HG02884 (cell line): ENCODE data around the gene GSN.

Experiments
- ATAC-seq: cut with Tn5 transposase; IDR thresholded peaks from one replicate; pipeline ENCODE4 v1.9.1; 2021; ENCODE audit warnings: mild to moderate bottlenecking, moderate library complexity; ENCODE audit not compliant: unreplicated experiment

The GSN gene

DNA sequence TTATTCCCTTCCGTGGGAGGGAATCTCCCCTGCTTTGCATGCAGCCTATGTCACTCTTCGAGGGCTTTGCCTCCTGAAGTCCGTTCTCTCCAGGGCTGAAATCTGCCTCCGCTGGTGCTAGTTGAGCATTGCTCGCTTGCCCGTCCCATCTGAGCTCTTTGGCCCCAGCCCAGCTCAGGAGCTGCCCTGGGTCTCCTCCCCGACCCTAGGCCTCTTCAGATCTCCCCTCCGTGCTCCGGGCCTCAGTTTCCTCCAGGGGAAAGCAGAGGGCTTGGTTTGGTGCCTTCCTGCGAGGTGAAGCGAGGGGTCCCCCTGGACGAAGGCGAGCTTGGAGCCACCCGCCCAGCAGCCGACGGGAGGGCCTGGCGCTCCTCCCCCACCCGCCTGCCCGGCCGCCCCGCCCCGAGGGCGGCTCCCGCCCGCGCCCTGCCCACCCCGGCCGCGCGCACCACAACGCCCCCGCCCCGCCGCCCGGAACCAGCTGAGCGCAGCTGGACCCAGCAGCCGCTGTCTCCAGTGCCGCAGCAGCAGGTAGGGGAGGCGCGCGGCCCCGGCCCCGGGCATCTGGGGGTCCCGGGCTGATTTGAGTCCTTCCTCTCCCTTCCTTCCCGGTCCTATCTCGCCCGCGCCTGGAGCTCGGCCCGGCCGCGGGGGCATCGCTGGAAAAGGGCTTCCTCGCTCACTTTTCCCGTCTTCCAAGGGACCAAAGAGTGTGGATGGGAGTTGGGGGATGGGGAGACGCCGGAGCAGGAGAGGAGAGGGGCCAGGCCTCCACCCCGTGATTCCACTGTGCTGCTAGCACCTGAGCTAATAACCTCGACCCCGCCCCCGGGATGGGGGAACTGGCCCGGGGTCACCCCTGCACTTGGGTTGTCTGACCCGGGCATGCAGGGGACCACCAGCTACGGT is at the start of gene GSN:
Gene GSN, plus strand, starts transcription at position 474 of the 909 bp plus-strand sequence. CDS start 33,810 bp downstream, outside the sequence.
- ATAC-seq: peak; percentile 57

DNA sequence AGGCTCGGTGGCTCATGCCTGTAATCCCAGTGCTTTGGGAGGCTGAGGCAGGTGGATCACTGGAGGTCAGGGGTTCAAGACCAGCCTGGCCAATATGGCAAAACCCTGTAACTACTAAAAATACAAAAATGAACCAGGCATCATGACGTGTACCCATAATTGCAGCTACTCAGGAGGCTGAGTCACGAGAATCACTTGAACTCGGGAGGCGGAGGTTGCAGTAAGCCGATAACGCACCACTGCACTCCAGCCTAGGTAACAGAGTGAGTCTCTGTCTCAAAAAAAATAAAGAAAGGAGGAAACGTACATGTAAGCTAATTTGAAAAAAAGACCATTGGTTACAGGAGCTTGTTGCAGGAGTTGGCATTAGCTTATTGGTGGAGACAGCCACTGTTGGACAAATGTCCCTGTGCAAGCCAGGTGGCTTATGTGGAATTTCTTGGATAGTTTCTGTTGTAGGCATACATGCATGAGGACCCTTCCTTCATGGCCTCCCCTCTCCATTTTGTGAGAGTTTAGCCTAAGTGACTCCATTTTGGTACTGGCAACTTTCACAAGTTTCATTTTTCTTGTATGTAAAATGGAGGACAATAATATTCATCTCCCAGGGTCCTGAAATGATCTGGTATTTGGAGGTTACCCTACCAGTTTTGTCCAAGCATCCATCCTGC is 49.5 kb upstream of the GSN start:
- ATAC-seq: no peak

- ATAC-seq: no peak
Measured at GRCh38 chr9:121219530-121219929, 48.4 kb upstream of the GSN start.

DNA sequence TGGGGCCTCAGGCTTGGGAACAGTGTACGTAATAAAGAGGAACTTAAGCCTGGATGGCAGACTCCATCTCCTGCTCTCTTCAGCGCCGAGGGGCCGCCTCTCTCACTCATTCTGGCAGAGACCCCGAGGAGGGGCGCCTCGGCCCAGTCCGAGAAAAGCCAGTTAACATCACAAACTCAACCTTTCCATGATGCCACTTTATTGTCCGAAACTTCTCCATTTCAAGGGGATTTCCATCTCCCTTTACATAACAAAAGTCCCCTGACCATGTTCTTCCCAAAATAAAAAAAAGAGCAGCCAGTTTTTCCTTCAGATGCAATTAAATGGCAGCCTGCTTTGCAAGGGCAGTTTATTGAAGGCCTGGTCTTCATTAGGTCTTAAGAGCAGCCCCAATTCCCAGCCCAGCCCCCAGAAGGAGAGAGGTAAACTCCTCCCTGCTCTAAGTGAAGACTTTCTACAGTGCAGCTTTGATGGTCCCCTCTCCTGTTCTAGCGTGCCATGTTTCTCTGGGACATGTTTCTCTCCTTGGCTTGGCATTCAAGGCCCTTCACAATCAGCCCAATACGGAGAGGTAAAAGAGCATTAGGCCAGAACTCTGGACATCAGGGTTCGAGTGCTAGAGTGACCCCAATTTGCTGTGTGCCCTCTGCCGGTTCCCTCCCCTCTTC is 46.8 kb upstream of the GSN start:
- ATAC-seq: no peak

DNA sequence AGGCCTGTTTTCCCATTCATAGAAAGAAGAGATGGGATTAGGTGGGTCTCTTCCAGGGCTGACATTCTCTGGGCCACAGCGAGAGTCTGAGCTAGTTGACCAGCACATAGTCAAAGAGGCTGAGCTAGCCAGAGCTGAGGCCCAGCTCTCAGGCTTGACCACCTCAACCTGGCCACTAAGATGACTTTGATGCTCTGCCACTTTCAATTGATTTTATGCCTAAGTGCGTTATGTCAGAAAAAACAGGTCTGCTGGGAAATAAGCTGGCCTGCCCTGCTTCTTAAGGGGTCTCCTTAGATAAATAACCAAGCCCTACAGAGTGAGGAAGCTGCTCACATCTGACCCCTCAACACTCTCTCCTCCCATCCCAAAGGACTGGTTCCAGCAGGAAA is 46.3 kb upstream of the GSN start:
- ATAC-seq: no peak

- no peak for ATAC-seq
Measured at GRCh38 chr9:121222524-121223171, 45.3 kb upstream of the GSN start.

- ATAC-seq: no peak
Measured at GRCh38 chr9:121225240-121225639, 42.7 kb upstream of the GSN start.

GRCh38 chr9:121226175-121226574 is 41.8 kb upstream of the GSN start:
- ATAC-seq: no peak

GRCh38 chr9:121227862-121228261 is 40.1 kb upstream of the GSN start:
- no peak for ATAC-seq

GRCh38 chr9:121230256-121230655 is 37.7 kb upstream of the GSN start:
- ATAC-seq: no peak

- ATAC-seq: no peak
Measured at GRCh38 chr9:121232251-121232650, 35.7 kb upstream of the GSN start.

DNA sequence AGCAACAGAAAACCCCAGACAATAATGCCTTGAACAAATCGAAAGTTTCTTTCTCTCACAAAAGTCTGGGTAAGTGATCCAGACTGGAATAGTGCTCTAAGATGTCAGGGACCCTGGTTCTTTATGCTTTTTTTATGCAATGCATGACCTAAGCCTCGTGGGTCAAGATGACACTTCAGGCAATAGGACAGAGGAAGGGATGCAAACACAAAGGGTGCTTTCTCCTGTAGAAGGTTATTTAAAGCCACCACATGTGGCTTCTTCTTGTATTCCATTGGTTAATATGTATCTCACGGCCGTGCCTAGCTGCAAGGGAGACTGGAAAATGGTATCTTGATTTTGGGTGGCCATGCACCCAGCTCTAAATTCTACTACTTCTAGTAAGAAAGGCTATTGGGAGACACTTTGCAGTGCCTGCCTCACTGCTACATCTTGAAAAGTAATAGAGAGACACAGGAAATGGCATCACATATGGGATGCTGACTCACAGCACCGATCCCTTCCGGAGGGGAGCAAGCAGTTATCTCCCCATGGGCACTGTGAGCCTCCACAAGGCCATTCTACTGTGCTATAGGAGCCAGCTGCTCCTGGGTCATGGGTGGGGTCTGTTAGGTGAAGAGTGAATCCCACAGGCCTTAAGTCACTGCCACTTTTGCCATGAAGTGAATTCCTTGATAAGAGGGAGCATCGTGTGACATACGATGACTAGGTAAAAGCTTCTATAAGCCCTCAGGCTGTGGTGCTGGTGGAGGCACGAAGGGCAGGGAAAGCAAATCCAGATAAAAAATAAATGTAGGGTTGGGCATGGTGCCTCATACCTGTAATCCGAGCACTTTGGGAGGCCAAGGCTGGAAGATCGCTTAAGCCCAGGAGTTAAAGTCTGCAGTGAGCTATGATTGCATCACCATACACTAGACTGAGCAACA is 33.8 kb upstream of the GSN start:
- no peak for ATAC-seq

GRCh38 chr9:121234832-121235161 is 33.2 kb upstream of the GSN start:
- no peak for ATAC-seq

DNA sequence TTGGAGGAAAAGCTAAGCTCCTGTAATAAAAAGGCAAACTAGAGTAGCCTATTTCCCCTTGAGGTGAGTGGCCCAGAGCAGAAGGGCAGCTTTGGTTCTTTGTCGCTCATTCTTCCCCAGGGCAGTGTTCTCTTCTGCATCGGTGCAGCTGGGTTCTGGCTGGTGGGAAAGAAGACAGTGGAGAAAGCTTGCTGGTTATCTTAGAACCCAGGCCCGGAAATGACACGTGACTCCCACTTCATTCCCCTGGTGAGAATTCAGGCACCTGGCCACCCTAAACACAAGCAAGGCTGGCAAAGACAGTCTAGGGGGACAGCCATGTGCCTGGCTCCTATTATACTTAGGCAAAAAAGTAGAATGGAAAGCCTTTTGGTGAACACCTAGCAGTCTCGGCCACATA is 32.5 kb upstream of the GSN start:
- ATAC-seq: no peak

GRCh38 chr9:121237916-121238315 is 30.0 kb upstream of the GSN start:
- no peak for ATAC-seq

DNA sequence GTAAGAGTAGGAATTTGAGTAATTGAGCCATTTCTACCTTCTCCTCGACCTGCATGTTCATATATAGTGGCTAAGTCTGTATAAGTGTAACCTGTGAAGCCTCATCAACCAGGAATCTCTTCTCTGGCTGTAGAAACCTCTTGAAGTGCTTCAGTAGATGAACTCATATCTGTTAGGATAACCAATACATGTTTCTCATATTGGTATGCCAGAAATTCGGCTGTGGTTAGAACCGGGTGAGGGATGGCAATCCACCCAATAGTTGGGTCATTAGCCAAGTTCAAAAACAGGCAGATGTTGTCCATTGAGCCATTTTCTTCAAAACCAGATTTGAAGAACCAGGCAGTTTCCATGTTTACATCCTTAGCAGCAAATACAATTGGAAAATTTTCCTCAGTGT is 28.9 kb upstream of the GSN start:
- ATAC-seq: no peak

GRCh38 chr9:121239851-121240250 is 28.1 kb upstream of the GSN start:
- ATAC-seq: no peak

DNA sequence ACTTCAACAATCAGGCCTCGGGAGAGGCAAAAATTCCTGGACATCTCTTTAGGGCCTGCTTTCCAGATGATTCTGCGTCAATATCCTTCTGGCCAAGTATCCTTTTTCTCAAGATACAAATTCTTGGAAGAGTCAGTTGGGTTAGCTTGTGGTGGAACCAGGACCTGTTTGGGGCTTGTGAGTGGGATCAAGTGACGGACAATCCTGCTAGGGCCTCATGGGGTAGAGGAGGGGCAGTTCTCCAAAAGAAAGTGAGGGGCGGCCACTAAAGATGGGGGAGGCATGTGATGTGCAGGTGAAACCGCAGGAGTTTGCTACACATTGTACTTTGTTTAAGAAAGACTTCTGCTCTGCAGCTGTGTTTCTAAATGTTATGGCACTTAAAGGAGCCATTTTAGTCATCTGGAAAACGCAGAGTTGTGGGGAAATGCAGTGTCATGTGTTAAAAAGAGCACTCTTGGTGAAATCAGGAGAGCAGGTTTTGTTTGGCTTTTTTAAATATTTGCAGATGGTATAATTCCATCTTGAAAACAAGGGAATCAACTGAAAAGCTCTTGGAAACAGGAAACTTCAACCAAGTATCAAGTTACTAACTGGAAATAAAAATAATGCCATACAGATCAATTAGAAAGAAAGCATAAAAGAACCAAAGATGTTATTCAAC is 27.4 kb upstream of the GSN start:
- ATAC-seq: no peak

- ATAC-seq: no peak
Measured at GRCh38 chr9:121242219-121242958, 25.6 kb upstream of the GSN start.
